NCI-H2196 (cell line): Measurements from ENCODE around the gene TBC1D8.
A peak's percentile ranks its signal among the peaks of the same experiment; 100 is the strongest.

ENCODE experiments used
- DNase-seq: peaks from one replicate; lab custom pipeline; 2025; ENCODE audit not compliant: unreplicated experiment; lab: John Stamatoyannopoulos, UW

Gene TBC1D8

DNA sequence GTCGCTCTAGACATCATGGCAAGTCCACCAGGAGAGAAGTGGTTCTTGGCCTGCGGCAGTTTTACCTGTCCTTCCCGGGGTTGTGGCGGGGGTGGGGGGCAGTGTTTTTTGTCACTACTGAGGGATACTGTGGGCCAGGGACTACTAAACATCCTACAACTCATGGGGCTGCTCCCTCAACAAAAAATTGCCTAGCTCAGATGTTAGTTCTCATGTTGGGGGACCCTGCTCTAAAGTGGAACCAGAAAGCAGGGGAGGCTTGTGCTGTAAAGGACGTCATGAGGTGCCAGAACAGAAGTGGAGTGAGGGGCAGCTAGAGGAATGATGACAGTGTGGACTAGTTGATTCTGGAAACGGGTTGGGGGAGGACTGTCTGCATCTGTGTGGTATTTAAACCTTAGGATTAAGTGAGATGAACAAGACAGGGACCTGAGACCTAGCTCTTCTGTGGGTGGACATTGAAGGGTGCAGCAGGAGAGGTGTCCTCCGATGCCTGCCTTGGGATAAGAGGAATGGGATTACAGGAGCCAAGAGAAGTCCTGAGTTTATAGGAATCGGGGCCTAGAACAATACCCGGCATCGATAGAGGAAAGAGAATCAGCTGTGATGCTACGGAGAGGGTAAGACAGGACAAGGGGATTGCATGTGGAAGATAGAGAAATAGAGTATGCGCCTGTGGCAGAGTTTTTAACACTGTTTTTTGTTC lies 146.4 kb downstream of the TBC1D8 start:
- no peak for DNase-seq

DNA sequence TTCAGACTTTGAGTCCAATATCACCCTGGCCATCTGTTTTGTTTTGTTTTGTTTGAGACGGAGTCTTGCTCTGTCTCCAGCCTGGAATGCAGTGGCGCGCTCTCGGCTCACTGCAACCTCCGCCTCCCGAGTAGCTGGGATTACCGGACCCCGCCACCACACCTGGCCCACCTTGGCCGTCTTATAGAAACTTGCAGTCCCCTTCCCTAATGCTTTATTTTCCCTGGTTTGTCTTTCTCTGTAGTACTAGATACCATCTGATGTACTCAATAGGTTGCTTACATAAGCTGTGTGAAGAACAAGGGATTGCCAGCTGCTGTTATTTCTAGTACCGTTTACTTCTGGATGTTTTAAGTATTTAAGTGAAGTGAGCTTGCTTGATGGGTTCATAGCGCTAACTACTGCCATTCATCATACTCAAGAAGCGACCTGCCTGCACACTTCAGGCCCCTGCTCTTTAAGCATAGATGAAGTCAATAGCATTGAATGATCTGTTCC lies 147.9 kb downstream of the TBC1D8 start:
- no peak for DNase-seq

DNA sequence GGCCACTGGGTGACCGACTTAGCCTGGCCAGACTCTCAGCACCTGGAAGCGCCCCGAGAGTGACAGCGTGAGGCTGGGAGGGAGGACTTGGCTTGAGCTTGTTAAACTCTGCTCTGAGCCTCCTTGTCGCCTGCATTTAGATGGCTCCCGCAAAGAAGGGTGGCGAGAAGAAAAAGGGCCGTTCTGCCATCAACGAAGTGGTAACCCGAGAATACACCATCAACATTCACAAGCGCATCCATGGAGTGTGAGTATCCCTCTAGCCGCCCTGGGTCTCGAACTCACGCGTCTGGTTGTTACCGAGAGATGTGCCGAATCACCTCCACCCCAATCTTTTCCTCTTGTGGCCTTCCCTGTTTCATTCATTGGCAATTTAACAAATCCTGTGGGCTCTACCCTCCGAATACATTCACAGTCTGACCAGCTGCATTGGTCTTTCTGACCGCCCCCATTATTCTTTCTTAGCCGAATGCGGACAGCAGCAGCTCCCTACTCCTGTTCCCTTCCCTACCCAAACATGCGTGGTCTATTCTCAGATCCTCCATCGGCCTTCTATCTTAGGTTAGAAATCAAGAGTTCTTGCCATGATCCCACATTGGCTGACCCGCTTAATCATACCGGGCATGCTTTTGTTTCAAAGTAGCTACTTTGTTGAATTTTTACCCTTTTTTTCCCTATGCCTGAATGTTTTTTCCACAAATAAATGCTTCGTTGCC lies 148.5 kb downstream of the TBC1D8 start:
- no peak for DNase-seq

DNA sequence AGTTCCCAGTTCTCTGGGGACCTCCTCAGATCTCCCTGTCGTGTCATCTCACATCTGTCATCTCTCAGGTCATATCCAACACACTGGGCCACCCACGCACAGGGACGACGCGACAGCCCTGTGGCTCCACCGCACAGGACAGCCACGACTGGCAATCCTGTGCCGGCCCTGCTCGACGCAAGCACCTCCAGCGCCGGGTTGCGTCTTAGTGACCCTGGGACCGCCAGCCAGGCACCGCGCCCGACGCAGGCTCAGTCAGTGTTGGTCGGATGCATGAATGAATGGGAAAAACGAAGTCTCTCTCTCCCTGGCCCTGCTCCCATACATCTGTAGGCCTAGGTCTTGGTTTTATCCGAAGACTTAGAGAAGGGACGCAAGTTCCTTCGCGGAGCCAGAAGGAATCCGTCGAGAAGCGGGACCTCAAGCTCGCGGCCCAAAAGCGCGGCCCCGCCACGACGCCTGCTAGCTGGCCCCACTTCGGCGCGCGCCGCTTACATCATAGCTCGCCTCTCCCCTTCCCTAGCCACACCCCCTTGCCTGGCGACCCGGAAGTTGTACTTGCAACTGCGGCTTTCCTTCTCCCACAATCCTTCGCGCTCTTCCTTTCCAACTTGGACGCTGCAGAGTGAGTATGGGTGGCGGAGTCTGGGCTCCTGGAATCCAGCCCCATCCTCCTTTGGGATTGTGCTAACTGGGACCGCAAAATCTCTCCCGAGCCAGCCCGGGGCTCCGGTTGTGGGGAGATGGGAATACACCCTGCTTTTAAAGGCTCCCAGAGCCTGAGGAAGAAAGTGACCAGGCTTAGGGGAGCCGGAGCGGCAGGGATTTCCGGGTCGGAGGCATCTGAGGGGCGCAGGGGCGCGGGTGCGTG lies 149.3 kb downstream of the TBC1D8 start, which contains the start of gene RPL31:
RPL31 (plus strand) TSS at position 599 of the 871 bp plus-strand sequence. CDS start 413 bp downstream, outside the sequence.
- DNase-seq = peak; percentile 96

DNA sequence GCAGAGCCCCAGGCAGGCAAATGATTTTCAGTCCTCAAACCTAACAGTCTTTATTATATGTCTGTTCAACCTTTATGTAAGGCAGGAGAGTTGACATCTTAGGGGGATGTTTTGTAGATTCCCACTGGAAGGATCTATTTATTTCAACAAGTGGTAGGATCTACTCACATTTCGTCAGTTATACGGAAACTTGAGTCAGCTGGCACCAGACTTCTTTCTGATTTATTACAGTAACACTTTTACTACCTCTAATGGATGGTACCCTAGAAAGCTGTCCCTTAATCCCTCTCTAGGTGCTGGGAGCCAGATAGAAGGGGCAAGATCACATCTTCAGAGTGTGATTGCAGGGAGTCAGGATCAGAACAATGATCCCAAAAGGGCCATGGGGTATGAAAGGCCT lies 151.2 kb downstream of the TBC1D8 start:
- no peak for DNase-seq

DNA sequence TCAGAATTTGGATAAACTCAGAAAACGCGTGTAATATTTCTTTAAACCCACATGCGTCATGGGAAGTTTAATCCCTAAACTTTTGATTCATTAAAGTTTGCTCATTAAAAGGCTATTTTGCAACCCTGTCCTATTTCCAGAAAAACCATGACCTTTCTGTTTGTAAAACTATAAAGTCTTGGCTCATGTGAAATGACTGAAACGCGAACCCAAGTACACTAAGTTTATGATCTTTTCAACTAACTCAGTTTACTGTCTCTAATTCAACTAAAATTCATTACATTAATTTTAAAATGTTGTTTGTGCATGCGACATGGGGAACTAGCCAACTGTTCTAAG lies 153.0 kb downstream of the TBC1D8 start:
- DNase-seq = no peak

DNA sequence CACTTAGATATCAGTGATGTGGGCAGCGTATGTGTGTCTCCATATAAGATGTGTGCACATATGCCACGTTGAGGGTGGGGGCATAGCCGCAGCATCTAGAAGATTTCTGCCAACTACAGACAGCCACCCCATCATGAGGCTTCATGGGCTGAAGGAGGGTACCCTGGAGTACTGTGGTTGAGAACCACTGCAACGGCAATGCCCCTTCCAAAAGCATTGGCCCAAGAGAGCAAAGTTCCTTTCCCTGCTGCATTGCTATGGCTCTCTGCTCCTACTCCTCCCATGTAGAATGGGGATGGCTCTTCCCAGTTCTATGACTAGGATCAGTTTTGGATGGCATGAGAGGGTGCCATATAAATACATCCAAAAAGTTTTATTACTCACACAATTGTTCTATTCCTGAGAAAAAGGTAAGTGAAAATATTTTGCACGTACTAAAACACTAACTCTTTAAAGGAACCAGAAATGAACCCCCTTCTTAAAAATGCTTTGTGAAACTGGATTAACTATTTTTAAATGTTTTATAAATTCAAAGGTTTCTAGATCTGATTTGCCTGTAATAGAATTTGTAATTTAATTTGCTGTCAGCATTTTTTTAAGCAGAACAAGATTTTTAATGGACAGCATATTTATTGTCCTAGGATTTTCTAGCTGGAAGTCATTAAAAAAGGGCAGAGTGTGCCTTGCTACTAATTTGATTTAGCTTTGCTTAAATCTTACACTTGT lies 153.5 kb downstream of the TBC1D8 start:
- DNase-seq = no peak

DNA sequence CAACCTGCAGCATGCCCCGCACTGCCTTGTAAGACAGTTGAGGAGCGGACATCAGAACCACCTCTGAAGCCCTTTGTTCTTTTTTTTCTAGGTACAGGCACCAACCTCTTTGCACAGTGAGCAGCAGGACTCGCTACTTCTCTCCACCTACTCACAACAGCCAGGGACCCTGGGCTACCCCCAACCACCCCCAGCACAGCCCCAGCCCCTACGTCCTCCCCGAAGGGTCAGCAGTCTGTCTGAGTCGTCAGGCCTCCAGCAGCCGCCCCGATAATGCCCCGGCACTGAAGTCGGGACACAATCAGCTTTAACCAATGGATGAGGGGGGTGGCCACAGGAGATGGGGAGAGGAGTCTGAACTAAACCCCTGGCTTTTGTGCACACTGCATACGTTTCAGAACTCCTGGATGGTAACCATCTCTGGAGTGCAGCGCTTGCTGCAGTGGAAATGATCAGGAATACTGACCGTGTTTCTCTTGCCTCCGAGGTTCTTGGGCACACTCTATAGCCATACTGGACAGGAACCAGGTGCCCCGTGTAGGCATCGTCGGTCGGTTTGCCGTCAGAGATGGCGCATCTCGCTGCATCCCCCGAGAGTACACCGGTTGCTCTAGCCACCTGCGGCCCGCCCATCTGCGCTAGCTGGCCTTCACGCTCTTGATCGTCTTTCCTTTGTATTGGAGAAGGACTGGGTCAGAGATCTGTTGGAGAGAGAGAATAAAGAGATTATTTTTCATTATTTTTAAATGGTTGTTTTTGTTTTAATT lies 155.7 kb downstream of the TBC1D8 start:
- DNase-seq = no peak

DNA sequence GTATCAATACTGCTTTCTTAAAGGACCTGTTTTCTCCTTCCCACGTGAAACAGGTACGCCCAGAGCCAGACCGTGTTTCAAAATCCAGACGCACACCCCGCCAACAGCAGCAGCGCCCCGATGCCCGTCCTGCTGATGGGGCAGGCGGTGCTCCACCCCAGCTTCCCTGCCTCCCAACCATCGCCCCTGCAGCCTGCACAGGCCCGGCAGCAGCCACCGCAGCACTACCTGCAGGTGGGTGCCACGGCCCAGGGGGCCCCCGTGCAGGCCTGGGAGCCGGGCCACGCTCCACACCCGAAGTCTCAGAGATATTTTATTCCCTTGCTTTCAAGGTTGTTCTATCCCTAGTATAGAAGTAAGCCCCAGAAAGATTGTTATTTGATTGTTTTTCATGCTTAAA lies 157.9 kb downstream of the TBC1D8 start:
- DNase-seq = no peak

DNA sequence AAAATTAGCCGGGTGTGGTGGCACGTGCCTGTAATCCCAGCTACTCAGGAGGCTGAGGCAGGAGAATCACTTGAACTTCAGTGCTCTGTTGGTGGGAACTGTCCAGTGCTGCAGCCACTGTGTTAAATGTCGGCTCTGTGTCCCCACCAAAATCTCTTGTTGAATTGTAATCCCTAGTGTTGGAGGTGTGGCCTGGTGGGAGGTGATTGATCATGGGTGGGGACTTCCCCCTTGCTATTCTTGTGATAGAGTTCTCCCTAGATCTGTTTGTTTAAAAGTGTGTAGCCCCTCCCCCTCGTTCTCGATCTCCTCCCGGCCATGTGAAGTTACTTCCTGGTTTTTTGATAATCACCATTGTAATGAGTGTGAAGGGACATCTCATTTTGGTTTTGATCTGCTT lies 158.9 kb downstream of the TBC1D8 start:
- DNase-seq = no peak

DNA sequence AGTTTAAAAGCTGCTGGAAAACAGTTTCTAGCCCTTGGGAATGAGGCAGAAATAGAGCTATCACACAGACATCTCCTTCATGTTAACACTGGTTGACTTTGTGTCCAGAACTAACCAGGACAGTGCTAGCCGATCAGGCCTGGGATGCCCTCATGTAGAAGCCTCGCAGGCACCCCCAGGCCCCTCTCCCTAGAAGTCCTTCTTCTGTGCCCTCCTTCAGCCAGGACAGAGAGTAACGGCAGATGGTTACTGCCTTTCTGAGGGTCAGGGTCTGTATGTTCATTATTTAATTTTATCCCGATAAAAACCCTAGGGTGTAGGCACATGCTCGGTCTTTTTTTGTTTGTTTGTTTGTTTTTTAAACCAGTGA lies 159.8 kb downstream of the TBC1D8 start:
- no peak for DNase-seq

DNA sequence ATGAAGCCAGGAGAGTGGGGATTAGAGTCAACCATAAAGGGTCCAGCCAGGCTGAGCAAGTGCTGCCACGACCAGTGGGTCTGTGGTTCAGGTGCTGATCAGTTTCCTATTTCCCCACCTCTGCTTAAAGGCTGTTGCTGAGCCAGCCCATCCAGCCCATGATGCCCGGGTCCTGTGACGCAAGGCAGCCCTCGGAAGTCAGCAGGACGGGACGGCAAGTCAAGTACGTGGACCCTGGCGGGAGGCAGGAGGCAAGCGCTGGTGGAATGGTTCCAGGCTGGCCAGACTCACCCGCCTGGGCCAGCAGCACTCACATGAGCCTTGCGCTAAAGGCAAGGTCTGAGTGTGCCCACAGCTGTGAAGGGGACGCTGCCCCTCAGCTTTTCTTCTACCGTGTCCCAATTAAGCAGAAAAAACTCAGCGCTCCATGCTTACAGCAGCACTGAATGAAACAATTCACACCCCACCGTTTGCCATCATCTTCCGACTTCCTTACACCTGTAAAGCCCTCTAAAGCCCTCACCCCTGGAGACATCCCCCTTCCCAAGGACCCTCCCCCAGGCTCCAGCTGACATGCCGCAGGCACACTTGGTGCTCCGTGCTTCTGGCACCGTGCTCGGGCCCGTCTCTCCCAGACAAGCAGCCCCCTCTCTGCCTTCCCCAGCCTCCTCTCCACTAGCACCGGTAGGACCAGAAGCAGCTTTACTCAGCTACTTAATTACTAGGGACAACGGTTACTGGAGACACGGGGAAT lies 160.4 kb downstream of the TBC1D8 start:
- no peak for DNase-seq

DNA sequence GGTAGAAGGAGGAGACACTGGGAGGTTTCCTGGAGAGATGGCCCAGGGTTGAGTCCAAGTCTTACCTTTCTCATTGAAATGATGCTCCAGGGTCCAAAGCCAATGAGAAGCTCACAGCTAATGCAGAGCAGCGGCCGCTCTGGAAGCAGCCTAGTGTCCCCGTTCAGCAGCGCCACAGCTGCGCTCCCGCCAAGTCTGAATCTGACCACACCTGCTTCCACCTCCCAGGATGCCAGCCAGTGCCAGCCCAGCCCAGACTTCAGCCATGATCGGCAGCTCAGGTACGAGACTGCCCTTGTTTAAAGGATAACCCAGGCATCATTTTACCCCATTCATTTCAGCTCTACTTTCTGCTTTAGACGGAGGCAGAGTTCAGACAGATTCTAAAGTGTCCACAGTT lies 161.0 kb downstream of the TBC1D8 start:
- DNase-seq = no peak

DNA sequence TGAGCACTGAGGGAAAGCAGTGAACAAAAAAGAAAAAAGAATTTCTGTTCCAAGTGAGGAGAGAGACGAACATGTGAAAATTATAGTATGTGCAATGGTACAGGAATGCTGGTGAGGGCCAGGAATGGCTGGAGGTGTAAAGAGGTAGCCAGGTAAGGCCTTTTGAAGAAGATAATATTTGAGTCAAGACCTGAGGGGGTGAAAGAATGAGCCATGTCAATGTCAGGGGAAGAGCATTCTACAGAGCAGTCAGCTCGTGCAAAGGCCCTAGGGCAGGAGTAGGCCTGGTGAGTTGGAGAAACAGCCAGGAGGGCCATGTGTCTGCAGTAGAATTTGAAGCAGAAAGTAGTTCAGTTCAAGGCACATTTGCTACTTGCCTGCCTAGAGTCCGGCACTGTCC lies 161.5 kb downstream of the TBC1D8 start:
- no peak for DNase-seq

DNA sequence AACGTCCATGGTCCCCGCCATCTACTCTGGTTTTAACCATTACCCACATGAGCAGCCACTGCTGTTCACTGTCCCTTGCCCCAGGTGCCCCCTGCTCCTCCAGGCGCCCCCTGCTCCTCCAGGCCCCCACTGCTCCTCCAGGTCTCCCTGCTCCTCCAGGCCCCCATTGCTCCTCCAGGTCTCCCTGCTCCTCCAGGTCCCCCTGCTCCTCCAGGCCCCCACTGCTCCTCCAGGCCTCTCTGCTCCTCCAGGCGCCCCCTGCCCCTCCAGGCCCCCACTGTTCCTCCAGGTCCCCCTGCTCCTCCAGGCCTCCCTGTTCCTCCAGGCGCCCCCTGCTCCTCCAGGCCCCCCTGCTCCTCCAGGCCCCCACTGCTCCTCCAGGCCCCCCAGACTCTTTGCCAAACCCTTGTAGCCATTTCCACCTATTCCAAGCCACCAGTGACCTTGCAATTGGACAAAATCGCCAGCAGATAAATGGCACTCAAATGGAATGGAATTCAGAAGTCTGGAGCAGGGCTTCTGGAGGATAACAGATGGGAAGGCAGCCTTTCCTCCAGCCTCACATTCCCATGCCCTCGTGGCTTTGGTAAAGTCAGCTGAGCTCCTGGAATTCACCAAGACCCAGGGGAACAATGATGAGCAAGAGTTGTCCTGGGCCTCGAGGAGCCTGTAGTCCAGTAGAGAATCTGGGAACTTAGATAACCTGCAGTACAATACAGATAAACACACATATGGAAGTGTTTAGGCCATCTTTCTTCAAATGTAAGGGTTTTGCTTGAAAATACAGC lies 162.4 kb downstream of the TBC1D8 start:
- DNase-seq = no peak

DNA sequence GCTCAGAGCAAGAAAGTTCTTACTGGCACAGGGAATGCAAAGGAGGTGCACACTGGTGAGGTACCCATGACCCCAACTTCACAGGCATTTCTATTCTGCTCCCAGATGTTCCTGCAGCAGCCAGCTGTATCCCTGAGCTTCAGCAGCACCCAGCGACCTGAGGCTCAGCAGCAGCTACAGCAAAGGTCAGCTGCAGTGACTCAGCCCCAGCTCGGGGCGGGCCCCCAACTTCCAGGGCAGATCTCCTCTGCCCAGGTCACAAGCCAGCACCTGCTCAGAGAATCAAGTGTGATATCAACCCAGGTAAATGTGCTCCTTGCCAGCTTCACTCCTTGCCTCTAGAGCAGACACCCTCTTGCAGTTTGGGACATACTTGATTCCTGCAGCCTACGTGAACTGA lies 163.2 kb downstream of the TBC1D8 start:
- DNase-seq = no peak

DNA sequence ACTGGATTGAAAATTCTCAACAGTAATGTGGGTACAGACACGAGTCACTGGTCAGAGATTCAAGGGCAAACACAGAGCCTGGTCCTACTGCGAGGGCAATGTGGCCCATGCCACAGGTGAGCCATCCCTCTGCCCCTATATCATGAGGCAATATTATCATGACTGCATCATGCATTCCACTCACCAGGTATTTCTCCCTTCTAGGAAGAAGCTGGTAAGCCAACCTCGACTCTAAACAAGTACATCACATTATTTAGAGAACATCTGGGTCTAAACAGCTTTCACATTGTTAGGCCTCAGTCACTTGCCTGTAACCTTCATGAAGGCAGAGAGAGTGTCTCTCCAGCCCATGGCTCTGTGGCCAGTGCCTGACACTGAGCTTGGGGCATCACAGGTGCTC lies 163.6 kb downstream of the TBC1D8 start:
- DNase-seq = no peak

DNA sequence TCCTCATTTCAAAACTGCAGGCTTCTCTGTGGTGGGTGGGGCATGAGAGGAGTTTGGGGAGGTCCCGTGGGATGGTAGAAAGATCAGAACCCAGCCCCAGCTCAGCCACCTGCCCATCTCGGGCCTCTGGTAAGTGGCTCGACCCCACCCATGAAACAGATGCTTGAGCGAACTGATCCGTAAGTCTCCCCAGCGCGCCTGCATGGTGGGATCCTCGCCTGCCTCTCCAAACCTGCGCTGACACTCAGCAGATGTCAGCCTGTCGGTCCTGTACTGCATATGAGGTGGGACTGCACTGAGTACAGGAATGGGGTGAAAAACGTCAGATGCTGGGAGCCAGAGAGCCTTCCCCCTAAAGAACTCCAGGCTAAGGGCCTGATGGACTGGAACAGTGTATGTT lies 165.0 kb downstream of the TBC1D8 start:
- DNase-seq = no peak

DNA sequence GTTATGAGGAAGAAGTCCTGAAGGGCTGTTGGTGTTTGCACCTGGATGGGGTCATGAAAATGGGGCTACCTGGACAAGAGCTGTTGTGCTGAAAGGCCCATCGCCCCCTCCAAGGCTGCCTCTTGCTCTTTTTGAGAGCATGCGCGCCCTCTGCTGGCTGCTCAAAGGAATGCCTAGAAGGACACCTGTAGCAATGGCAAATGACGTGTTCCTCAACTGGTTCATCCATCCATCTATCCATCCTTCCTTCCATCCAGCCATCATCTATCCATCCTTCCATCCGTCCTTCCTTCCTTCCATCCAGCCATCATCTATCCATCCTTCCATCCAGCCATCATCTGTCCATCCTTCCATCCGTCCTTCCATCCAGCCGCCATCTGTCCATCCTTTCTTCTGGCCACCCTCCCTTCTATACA lies 166.3 kb downstream of the TBC1D8 start:
- peak; percentile 71 for DNase-seq
